Osteocyte (in vitro differentiated cells): ENCODE data around the gene TFG. TPM values are rescaled to one million over a fixed set of nuclear protein-coding genes. Genes with fewer than 3 reads are reported as not detected.

Source experiments
- DNase-seq: peaks from one replicate; pipeline ENCODE4 v3.0.0; 2021; ENCODE audit warnings: mixed read lengths; ENCODE audit not compliant: unreplicated experiment; ENCODE audit errors: extremely low spot score
- H3K27ac Mint-ChIP-seq: one replicate; pipeline ENCODE4 v1.8.0; 2021; ENCODE audit warnings: mild to moderate bottlenecking, mixed read lengths; ENCODE audit not compliant: unreplicated experiment
- H3K27me3 Mint-ChIP-seq: one replicate; pipeline ENCODE4 v1.8.0; 2021; ENCODE audit warnings: mixed read lengths; ENCODE audit not compliant: unreplicated experiment
- H3K36me3 Mint-ChIP-seq: one replicate; pipeline ENCODE4 v1.8.0; 2021; ENCODE audit warnings: mixed read lengths; ENCODE audit not compliant: unreplicated experiment
- H3K4me1 Mint-ChIP-seq: one replicate; pipeline ENCODE4 v1.8.0; 2021; ENCODE audit warnings: mixed read lengths; ENCODE audit not compliant: unreplicated experiment
- H3K4me3 Mint-ChIP-seq: one replicate; pipeline ENCODE4 v1.8.0; 2021; ENCODE audit warnings: mild to moderate bottlenecking, moderate library complexity, mixed read lengths; ENCODE audit not compliant: unreplicated experiment
- H3K9me3 Mint-ChIP-seq: one replicate; pipeline ENCODE4 v1.8.0; 2021; ENCODE audit warnings: mixed read lengths; ENCODE audit not compliant: unreplicated experiment
- total RNA-seq: library from RNA; stranded (reverse); gene quantifications from 2 replicates; pipeline ENCODE4 v1.2.1, GENCODE V29; 2021
- TF ChIP-seq, protein P1 (sequence below): fragments of 200-600 bp; sonication (generic); IDR thresholded peaks from 2 replicates; pipeline ENCODE4 v1.5.0; 2021; ENCODE audit warnings: antibody characterized with exemption, mild to moderate bottlenecking, moderate library complexity

TFG gene
- total RNA-seq, 1 donor from 2014 or later = 119 TPM

DNA sequence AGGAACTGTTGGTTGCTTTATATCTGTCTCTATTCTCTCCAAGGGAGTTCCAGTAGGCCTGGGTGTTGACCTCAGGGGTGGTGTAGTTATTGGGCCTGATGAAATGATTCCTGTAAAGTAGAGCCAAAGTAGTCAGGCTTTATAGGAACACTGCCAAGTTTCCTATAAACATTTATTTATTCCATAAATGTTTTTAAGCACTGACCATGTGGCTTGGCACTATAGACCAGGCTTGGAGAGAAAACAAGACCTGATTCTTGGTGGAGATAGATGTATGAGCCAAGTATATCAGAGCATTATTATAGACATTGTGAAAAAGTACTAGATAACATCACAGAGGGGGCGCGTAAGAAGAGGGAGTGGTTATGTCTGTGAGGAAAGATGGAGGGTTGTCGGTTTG, 65.9 kb downstream of the TFG start:
- Mint-ChIP-seq H3K9me3 (no peaks in the 10 kb centered on the region), H3K27me3 (no peaks in the 10 kb centered on the region), H3K27ac (no peak overlapping the region), H3K4me3 (no peak overlapping the region), H3K4me1 (no peaks in the 10 kb centered on the region), H3K36me3 (peaks cover 27% of the 10 kb centered on the region)
- TF ChIP-seq, protein P1, sequence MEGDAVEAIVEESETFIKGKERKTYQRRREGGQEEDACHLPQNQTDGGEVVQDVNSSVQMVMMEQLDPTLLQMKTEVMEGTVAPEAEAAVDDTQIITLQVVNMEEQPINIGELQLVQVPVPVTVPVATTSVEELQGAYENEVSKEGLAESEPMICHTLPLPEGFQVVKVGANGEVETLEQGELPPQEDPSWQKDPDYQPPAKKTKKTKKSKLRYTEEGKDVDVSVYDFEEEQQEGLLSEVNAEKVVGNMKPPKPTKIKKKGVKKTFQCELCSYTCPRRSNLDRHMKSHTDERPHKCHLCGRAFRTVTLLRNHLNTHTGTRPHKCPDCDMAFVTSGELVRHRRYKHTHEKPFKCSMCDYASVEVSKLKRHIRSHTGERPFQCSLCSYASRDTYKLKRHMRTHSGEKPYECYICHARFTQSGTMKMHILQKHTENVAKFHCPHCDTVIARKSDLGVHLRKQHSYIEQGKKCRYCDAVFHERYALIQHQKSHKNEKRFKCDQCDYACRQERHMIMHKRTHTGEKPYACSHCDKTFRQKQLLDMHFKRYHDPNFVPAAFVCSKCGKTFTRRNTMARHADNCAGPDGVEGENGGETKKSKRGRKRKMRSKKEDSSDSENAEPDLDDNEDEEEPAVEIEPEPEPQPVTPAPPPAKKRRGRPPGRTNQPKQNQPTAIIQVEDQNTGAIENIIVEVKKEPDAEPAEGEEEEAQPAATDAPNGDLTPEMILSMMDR = no peak
- DNase-seq = no peak

- H3K9me3 Mint-ChIP-seq = no peaks in the 10 kb centered on the region
- no peak for DNase-seq
- H3K27ac Mint-ChIP-seq = no peak overlapping the region
- H3K4me3 Mint-ChIP-seq = no peak overlapping the region
- H3K27me3 Mint-ChIP-seq = no peaks in the 10 kb centered on the region
- no peaks in the 10 kb centered on the region for H3K4me1 Mint-ChIP-seq
- peaks cover 25% of the 10 kb centered on the region for H3K36me3 Mint-ChIP-seq
- TF ChIP-seq, protein P1 = no peak
Observed at GRCh38 chr3:100775669-100776068, 66.4 kb downstream of the TFG start.

DNA sequence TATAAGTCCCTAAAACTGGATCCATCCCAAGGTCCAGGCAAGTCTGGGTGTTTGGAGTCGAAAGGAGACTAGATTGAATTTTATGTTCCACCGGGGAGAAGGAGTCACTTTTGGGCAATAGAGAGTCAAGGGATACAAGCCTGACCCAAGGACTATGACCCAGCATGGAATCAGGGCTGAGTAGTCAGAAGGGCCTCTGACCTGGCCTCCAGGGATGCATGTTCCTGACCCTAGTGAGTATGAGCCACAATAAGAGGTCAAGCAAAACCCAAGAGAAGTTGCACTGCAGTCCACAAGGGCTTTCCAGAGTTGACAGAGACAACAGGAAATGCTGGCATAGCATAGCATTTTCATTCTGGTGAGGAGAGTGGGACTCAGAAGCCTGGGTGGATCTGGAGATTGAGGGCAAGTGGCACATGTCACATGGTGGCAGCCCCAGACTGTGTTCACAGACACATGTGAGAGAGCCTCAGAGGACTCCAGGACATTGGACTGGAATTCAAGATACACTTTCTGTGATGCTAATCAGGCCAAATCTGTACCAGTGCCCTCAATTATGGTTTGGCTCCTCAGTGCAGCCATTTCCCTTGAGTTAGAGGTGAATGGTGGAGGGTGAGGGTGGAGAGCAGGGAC, 66.9 kb downstream of the TFG start:
- H3K27me3 Mint-ChIP-seq = no peaks in the 10 kb centered on the region
- no peak overlapping the region for H3K4me3 Mint-ChIP-seq
- TF ChIP-seq, protein P1 = no peak
- peaks cover under 1% of the 10 kb centered on the region for H3K4me1 Mint-ChIP-seq
- H3K27ac Mint-ChIP-seq = no peak overlapping the region
- DNase-seq = no peak
- H3K36me3 Mint-ChIP-seq = peaks cover 23% of the 10 kb centered on the region
- no peaks in the 10 kb centered on the region for H3K9me3 Mint-ChIP-seq

DNA sequence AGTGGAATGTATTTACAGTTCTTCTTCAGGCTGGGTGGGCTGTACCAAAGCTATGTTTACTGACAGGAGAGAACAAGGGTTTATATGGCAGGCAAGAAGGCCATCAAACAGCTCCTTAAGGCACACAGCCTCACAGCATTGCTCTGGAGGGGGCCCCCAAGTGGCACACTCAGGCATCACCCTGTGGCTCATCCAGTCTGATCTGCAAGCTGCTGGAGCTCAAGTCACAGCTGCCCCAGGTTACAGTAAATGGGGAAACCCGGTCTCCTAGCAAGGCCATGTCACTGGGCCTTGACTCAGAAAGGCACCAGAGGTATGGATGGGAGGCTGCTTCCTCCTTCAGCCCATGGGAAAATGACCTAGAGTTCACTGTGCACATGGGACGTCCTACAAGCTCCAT, 67.5 kb downstream of the TFG start:
- Mint-ChIP-seq H3K4me1 (peaks cover 4% of the 10 kb centered on the region), H3K4me3 (no peak overlapping the region), H3K9me3 (no peaks in the 10 kb centered on the region), H3K27me3 (no peaks in the 10 kb centered on the region), H3K36me3 (peaks cover 19% of the 10 kb centered on the region), H3K27ac (no peak overlapping the region)
- no peak for DNase-seq
- TF ChIP-seq, protein P1 = no peak

DNA sequence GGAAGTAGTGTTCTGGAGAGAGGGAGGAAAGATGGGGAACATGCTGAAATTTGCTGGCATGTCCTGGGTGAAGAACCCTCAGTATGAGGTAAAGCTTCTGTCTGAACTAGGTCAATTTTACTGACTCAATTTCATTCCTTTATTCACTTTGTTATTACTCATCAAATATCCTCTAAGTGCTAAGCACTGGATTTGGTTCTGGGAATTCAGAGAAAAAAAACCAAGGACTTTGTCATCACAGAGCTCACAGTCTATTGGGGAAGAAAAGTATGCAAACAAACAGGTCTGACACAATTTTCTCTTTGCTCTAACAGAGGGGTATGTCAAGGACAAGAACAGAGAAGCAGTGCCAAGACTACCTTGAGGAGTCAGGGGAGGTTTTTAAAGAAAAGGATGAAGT, 68.0 kb downstream of the TFG start:
- H3K4me3 Mint-ChIP-seq = no peak overlapping the region
- H3K9me3 Mint-ChIP-seq = no peaks in the 10 kb centered on the region
- TF ChIP-seq, protein P1 = no peak
- peaks cover 19% of the 10 kb centered on the region for H3K36me3 Mint-ChIP-seq
- no peak for DNase-seq
- no peak overlapping the region for H3K27ac Mint-ChIP-seq
- H3K27me3 Mint-ChIP-seq = no peaks in the 10 kb centered on the region
- peaks cover 4% of the 10 kb centered on the region for H3K4me1 Mint-ChIP-seq
